Common myeloid progenitor, CD34-positive (primary cell): ENCODE results near the gene GPRIN2.
"Not testable (repeated sequence)": the region's sequence is repeated elsewhere in the genome, so short reads cannot be mapped to it uniquely, and the experiment has no call there.

Source experiments
- CTCF ChIA-PET: fragments of 350-600 bp; sonication (Branson Sonifier 250); formaldehyde crosslinking; loops from one replicate; lab custom pipeline; 2021; ENCODE audit warnings: antibody characterized with exemption; lab: Charles Lee
- POLR2A ChIA-PET: fragments of 350-600 bp; sonication (Branson Sonifier 250); formaldehyde crosslinking; loops from one replicate; lab custom pipeline; 2021; ENCODE audit warnings: antibody characterized with exemption; lab: Charles Lee
- DNase-seq, 3 donors: peaks; one replicate each; pipeline versions ENCODE4 v3.0.0 to v3.0.0-alpha.2; 2013
- H3K27ac ChIP-seq, 2 experiments: 1 replicate in 1 of 2; 2 replicates in 1 of 2; pipeline ENCODE4 v1.7.0; 2013; ENCODE audit warnings: inconsistent platforms in 2 of 2, low read length in 2 of 2, mild to moderate bottlenecking in 2 of 2, low read depth in 1 of 2, moderate library complexity in 1 of 2; ENCODE audit not compliant: severe bottlenecking in 2 of 2, insufficient read depth in 1 of 2, poor library complexity in 1 of 2
- H3K27me3 ChIP-seq, 5 experiments: replicated peaks in 2 of 5; 1 replicate in 3 of 5; 2 replicates in 2 of 5; pipeline versions ENCODE4 v1.6.1 to v1.7.0; 2013; ENCODE audit warnings: low read length in 4 of 5, mild to moderate bottlenecking in 2 of 5, moderate library complexity in 2 of 5, inconsistent platforms in 1 of 5; ENCODE audit not compliant: insufficient read depth in 5 of 5, control insufficient read depth in 4 of 5
- H3K36me3 ChIP-seq, 4 experiments: 1 replicate in 2 of 4; 2 replicates in 2 of 4; pipeline versions ENCODE4 v1.6.1 to v1.7.0; 2013; ENCODE audit warnings: low read length in 3 of 4, control low read depth in 1 of 4, mild to moderate bottlenecking in 1 of 4; ENCODE audit not compliant: control insufficient read depth in 4 of 4, insufficient read depth in 4 of 4
- H3K4me1 ChIP-seq, 4 experiments: 1 replicate in 3 of 4; 2 replicates in 1 of 4; pipeline versions ENCODE4 v1.6.1 to v1.7.1; 2013; ENCODE audit warnings: low read length in 3 of 4, mild to moderate bottlenecking in 3 of 4, control low read depth in 1 of 4, inconsistent platforms in 1 of 4, moderate library complexity in 1 of 4; ENCODE audit not compliant: control insufficient read depth in 4 of 4, insufficient read depth in 4 of 4; ENCODE audit errors: control extremely low read depth in 1 of 4
- H3K4me3 ChIP-seq, 7 experiments: 1 replicate in 4 of 7; 2 replicates in 3 of 7; pipeline versions ENCODE4 v1.5.1 to v1.7.0; 2013; ENCODE audit warnings: mild to moderate bottlenecking in 7 of 7, low read length in 6 of 7, moderate library complexity in 6 of 7, inconsistent platforms in 2 of 7, low read depth in 2 of 7, control low read depth in 1 of 7; ENCODE audit not compliant: insufficient read depth in 4 of 7, control insufficient read depth in 1 of 7; ENCODE audit errors: extremely low read depth in 1 of 7
- H3K9me3 ChIP-seq, 5 experiments: 1 replicate in 4 of 5; 2 replicates in 1 of 5; pipeline versions ENCODE4 v1.6.1 to v1.7.1; 2013; ENCODE audit warnings: low read length in 4 of 5, mild to moderate bottlenecking in 2 of 5, inconsistent platforms in 1 of 5, low read depth in 1 of 5, moderate library complexity in 1 of 5; ENCODE audit not compliant: control insufficient read depth in 4 of 5, insufficient read depth in 2 of 5; ENCODE audit errors: control extremely low read depth in 1 of 5
- WGBS: methylation state at CpG from one replicate; pipeline ENCODE4 v1.1.5; 2013; ENCODE audit not compliant: insufficient coverage; 5-methylcytosine and 5-hydroxymethylcytosine counted together

Gene GPRIN2

GRCh38 chr10:46512002-46512401, 44.5 kb downstream of the GPRIN2 start:
- WGBS = no CpG with 5 or more reads among the region's 5 CpGs

More at GRCh38 chr10:46512002-46512401, 44.5 kb downstream of the GPRIN2 start:
- H3K27ac ChIP-seq, H3K4me3 ChIP-seq, H3K36me3 ChIP-seq, POLR2A ChIA-PET, H3K27me3 ChIP-seq, H3K4me1 ChIP-seq, CTCF ChIA-PET, H3K9me3 ChIP-seq, DNase-seq: not testable (repeated sequence)
